Measurements from ENCODE around the gene SH2D3A. TPM values are rescaled to one million over a fixed set of nuclear protein-coding genes. Genes with fewer than 3 reads are reported as not detected.
"Not testable (repeated sequence)": the region's sequence is repeated elsewhere in the genome, so short reads cannot be mapped to it uniquely, and the experiment has no call there.

The SH2D3A gene
- total RNA-seq, 1 donor from 2014 or later: 1.1 TPM

GRCh38 chr19:6762253-6762797, 4.9 kb downstream of the SH2D3A start:
- not testable (repeated sequence) for ATAC-seq; DNase-seq (ENCODE audit: low spot score)

- DNase-seq (ENCODE audit: low spot score) (no peak), ATAC-seq (peak; percentile 65)
Observed at GRCh38 chr19:6761053-6761676, 6.1 kb downstream of the SH2D3A start.

GRCh38 chr19:6760606-6761005, 6.6 kb downstream of the SH2D3A start:
- ATAC-seq (no peak), DNase-seq (ENCODE audit: low spot score) (no peak)

- ATAC-seq: no peak
- DNase-seq (ENCODE audit: low spot score): no peak
Observed at GRCh38 chr19:6754653-6755463, 12.4 kb downstream of the SH2D3A start.

GRCh38 chr19:6754136-6754535, 13.1 kb downstream of the SH2D3A start:
- no peak for DNase-seq (ENCODE audit: low spot score)
- no peak for ATAC-seq

GRCh38 chr19:6753178-6754031, 13.8 kb downstream of the SH2D3A start:
- DNase-seq (ENCODE audit: low spot score) (peak; percentile 88), ATAC-seq (peak; percentile 83)

DNA sequence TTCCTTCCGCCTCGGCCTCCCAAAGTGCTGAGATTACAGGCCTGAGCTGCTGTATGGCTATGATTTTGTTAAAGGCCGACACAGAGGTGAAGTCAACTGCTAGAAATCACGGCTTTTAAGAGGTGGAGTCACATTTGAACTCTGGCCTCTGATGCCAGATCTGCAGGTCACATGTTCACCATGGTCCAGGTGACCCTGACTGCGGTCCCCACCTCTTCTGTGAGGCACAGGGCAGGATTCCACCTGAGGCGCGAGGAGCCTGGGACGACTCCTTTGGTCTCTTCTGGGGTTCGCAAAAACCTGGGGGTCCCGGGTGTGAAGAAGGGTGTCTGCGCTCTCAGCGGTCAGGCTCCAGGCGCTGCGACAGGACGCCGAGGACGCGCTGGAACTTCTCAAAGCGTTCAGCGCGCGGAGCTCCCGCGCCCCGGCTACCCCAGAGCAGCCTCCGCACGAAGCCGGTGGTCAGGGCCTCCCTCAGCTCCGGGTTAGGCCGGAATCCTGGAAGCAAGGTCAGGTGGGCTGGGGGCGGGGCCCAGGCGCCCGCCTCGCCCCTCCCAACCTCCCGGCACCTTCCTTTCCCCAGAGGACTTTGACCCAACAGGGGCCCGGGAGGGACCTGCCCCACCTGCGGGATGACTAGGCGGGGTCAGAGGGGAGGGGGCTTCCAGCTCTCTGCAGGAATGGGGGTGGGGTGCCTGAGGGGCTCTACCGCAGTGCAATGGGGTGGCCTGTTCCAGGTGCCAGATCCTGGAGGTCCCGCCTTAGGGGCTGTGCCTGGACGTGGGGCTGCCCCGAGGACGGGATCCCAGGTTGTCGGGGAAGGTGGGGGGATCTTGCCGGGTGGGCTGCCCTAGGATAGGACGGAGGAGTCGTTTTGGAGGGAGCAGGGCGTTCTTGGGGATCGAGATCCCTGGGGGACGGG, 14.7 kb downstream of the SH2D3A start:
- peak; percentile 72 for ATAC-seq
- DNase-seq (ENCODE audit: low spot score): peak; percentile 83

DNA sequence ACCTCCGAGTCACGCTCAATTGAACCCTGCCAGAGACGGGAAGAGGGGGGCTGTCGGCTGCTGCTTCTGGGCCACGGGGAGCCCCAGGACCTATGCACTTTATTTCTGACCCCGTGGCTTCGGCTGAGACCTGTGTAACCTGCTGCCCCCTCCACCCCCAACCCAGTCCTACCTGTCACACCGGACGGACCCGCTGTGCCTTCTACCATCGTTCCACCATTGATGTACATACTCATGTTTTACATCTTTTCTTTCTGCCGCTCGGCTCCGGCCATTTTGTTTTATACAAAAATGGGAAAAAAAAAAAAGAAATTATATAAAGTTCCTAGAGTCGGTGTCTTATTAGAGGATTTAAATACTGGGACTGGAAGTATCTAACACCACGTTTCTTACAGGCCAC, 16.0 kb downstream of the SH2D3A start:
- ATAC-seq (no peak), DNase-seq (ENCODE audit: low spot score) (no peak)

DNA sequence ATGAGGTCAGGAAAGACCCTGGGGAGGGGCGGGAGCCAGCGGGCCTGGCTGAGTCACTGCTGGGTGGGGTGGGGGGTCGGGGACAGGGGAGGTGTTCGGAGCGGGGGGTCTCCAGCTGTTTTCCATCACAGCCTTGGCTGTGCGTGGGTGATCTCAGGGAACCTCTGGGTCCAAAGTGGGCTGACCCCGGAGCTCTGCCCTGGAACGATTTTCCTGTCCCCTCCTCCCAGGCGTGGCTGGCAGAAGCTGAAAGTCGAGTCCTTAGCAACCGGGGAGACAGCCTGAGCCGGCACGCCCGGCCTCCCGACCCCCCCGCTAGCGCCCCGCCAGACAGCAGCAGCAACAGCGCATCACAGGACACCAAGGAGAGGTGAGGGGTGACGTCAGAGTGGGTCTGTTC, 17.2 kb downstream of the SH2D3A start:
- ATAC-seq: no peak
- no peak for DNase-seq (ENCODE audit: low spot score)

GRCh38 chr19:6748543-6748942, 18.7 kb downstream of the SH2D3A start:
- not testable (repeated sequence) for ATAC-seq; DNase-seq (ENCODE audit: low spot score)

- no peak for ATAC-seq
- DNase-seq (ENCODE audit: low spot score): no peak
Observed at GRCh38 chr19:6745965-6746364, 21.3 kb downstream of the SH2D3A start.

DNA sequence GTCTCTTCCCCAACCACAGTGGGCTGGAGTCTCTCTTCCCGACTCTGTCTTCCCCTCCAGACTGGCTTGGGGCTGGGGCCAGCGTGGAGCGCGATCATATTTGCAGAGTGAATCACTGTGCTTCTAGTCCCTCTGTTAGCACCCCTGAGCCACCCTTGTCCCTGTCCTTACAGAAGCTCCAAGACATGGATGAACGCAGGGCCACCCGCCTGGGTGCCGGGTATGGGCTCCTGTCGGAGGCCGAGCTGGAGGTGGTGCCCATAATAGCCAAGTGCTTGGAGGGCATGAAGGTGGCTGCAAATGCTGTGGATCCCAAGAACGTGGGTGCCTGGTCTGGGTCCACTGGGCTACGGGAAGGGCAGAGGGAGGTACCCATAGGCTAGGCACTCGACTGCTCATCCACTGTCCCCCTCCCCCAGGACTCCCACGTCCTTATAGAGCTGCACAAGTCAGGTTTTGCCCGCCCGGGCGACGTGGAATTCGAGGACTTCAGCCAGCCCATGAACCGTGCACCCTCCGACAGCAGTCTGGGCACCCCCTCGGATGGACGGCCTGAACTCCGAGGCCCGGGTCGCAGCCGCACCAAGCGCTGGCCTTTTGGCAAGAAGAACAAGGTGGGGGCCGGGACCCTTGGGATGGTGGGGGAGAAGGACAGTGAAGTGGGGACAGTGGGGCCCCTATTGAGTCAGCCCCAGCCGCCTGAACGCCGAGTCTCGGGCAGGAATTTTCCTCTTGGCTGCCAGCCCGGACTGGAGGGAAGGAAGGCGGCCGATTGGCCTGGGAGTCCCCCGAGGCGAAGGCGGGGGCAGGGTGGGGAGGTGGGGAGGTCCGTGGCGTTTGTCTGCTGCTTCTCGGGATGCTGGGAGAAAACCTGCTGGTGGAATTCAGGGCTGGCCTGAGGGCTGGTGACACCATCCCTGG, 22.6 kb downstream of the SH2D3A start:
- peak; percentile 54 for ATAC-seq
- no peak for DNase-seq (ENCODE audit: low spot score)

DNA sequence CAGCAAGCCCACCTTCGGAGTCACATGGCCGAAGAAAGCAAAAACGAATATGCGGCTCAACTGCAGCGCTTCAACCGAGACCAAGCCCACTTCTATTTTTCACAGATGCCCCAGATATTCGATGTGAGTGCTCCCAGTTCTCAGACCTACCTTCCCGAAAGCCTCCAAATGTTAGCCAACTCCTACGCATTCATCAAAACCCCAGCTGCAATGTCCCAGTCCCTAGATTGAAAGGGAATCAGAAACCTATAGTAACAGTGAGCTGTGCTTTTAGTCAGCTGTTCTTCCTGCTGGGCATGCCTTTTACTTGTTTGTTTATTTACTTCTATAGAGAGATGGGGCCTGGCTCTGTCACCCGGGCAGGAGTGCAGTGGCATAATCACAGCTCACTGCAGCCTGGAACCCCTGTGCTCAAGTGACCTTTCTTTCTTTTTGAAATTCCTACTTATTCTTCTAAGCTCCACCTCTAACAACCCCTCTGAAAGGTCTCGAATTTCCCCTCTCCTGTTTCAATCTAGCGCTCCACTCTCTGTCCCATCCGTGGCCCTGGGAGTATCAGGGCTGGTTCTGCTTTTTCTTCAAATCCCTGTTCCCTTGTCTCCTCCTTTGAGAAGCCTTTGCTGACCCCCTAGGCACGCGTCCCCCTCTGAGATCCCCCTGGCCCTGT, 23.4 kb downstream of the SH2D3A start:
- ATAC-seq (no peak), DNase-seq (ENCODE audit: low spot score) (no peak)

DNA sequence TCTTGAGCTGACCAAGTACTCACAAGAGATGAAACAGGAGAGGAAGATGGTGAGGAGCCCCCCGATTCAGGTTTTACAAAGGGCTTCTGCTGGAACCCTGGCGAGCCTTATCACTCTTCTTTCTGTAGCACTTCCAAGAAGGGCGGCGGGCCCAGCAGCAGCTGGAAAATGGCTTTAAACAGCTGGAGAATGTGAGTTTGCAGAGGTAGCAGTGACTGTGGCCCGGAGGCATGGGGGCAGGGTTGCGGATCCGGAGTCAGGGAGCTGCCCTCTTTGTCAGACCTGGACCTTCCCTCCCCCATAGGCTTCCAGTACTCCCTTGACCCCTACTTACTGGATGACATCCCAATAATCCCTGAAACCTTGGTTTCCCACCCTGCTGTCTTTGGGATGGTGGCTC, 24.2 kb downstream of the SH2D3A start:
- ATAC-seq (no peak), DNase-seq (ENCODE audit: low spot score) (no peak)

DNA sequence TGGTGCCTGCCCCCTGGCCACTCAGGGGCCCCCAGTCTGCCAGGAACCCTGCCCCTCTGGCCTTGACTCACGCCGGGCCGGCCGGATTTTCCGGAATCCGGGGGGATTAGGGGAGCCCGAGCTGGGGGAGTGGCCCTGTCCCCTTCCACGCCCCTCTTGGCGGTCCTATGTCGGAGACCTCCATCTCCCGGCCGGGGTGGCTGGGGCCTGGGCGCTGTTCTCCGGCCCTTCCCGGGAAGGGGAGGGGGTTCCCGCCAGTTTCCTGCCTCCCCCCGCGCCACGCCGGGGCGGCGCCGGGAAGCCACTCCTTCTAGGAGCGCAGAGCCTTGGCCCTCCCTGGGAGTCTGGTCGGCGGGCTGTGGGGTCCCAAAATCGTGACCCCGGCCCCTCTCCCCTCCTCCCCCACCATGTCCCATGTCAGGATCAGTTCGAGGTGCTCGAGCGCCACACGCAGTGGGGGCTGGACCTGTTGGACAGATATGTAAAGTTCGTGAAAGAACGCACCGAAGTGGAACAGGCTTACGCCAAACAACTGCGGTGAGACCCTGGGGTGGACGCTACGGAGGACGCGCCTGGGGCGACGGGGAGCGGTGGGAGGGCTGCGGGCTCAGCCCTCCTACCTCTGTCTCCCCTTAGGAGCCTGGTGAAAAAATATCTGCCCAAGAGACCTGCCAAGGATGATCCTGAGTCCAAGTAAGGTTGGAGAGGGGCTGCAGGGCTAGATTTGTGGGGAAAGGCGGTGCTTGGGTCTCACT, 26.5 kb downstream of the SH2D3A start:
- ATAC-seq (no peak), DNase-seq (ENCODE audit: low spot score) (no peak)

DNA sequence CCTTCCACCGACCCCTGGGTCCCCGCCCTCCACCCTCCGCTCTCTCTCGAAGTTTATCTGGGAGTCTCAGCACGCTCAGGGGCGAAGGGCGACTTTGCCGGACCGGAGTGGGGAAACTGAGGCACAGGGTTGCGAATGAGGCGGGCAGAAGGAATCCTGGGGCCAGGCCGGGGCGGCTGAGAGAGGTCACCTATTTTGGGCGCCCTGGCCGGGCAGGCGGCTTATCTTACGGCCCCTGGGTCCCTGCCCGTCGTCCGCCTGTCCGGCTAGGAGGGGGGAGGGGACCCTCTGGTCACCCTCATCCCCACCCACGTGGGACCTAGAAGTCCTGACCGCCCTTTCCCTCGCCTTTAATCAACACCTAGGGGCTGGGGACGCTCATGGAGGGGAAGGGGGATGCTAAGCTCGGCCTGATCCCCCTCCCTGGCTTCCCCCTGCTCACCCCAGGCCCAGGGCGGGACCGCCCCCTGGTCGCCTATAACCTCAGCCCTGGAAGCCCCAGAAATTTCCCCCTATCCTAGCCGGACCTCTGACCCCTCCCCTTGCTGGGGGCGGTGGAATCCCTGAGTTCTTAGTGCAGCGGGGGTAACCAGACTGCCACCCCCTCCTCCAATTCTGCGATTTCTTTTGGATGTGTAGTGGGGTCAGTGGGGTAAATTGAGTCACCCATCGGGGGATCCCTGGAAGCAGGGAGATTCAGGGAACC, 27.2 kb downstream of the SH2D3A start:
- ATAC-seq (no peak), DNase-seq (ENCODE audit: low spot score) (no peak)

GRCh38 chr19:6739390-6739882, 27.8 kb downstream of the SH2D3A start, which contains the start of gene TRIP10:
Gene TRIP10, plus strand, starts transcription at chr19:6739680. Its CDS starts 82 bp downstream, at chr19:6739762.
- peak; percentile 87 for DNase-seq (ENCODE audit: low spot score)
- ATAC-seq: peak; percentile 45
